OCI-LY1 (cell line): ENCODE data around the gene CFAP69.

Source experiments
- CTCF ChIP-seq: fragments of 200-600 bp; sonication (generic), shearing (Covaris generic); IDR thresholded peaks from 2 replicates; pipeline ENCODE4 v1.5.1; 2017; ENCODE audit warnings: mild to moderate bottlenecking, antibody characterized with exemption, low read length, moderate library complexity, mixed read lengths
- EZH2 ChIP-seq: fragments of 200-600 bp; sonication (generic), shearing (Covaris generic); IDR thresholded peaks from 2 replicates; pipeline ENCODE4 v1.8.0; 2017; ENCODE audit warnings: borderline replicate concordance, mixed run types, mild to moderate bottlenecking, antibody characterized with exemption, low read length, moderate library complexity, mixed read lengths

- no peak for TF ChIP-seq CTCF
- no peak for TF ChIP-seq EZH2
Measured at GRCh38 chr7:90271753-90272152, 26.8 kb downstream of the CFAP69 start.
